Nephron progenitor cell (in vitro differentiated cells): ENCODE results near the gene MPEG1.

Experiments
- DNase-seq: peaks from one replicate; pipeline ENCODE4 v3.0.0; 2021
- H3K27ac Mint-ChIP-seq: 2 replicates; pipeline ENCODE4 v1.8.0; 2021; ENCODE audit warnings: mild to moderate bottlenecking, moderate library complexity, mixed read lengths
- H3K27me3 Mint-ChIP-seq: 2 replicates; pipeline ENCODE4 v1.8.0; 2021; ENCODE audit warnings: mild to moderate bottlenecking, low read depth, mixed read lengths; ENCODE audit not compliant: poor library complexity
- H3K36me3 Mint-ChIP-seq: 2 replicates; pipeline ENCODE4 v1.8.0; 2021; ENCODE audit warnings: low read depth, mixed read lengths
- H3K4me1 Mint-ChIP-seq: 2 replicates; pipeline ENCODE4 v1.8.0; 2021; ENCODE audit warnings: mixed read lengths
- H3K4me3 Mint-ChIP-seq: 2 replicates; pipeline ENCODE4 v1.8.0; 2021; ENCODE audit warnings: mild to moderate bottlenecking, moderate library complexity, mixed read lengths
- H3K9me3 Mint-ChIP-seq: 2 replicates; pipeline ENCODE4 v1.8.0; 2021; ENCODE audit warnings: mild to moderate bottlenecking, moderate library complexity, mixed read lengths
- TF ChIP-seq, protein P1 (sequence below): fragments of 200-600 bp; sonication (generic); IDR thresholded peaks from 2 replicates; pipeline ENCODE4 v1.5.0; 2021; ENCODE audit warnings: antibody characterized with exemption

MPEG1 gene

DNA sequence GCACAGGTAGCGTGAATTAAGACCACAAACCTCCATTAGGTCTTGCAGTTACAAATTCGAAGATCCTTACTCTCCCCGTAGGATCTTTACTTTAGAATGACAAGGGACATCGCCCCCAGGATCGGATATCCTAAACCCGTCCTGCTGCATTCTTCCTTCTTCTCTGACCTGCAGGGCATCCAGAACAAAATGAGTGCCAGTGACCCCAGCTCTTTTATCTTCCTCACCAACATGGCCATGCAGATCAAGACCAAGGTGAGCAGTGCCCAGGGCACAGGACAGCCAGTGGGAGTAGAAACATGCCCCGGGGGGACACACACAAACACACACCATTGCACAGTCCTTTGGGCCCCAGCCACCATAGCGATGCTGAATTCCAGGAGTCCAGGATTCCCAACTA is 42.6 kb upstream of the MPEG1 start:
- no peaks in the 10 kb centered on the region for H3K36me3 Mint-ChIP-seq
- no peak for DNase-seq
- H3K9me3 Mint-ChIP-seq: no peaks in the 10 kb centered on the region
- peaks cover 5% of the 10 kb centered on the region for H3K27me3 Mint-ChIP-seq
- H3K4me1 Mint-ChIP-seq: no peaks in the 10 kb centered on the region
- H3K4me3 Mint-ChIP-seq: no peak overlapping the region
- no peak overlapping the region for H3K27ac Mint-ChIP-seq
- TF ChIP-seq, protein P1, sequence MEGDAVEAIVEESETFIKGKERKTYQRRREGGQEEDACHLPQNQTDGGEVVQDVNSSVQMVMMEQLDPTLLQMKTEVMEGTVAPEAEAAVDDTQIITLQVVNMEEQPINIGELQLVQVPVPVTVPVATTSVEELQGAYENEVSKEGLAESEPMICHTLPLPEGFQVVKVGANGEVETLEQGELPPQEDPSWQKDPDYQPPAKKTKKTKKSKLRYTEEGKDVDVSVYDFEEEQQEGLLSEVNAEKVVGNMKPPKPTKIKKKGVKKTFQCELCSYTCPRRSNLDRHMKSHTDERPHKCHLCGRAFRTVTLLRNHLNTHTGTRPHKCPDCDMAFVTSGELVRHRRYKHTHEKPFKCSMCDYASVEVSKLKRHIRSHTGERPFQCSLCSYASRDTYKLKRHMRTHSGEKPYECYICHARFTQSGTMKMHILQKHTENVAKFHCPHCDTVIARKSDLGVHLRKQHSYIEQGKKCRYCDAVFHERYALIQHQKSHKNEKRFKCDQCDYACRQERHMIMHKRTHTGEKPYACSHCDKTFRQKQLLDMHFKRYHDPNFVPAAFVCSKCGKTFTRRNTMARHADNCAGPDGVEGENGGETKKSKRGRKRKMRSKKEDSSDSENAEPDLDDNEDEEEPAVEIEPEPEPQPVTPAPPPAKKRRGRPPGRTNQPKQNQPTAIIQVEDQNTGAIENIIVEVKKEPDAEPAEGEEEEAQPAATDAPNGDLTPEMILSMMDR: no peak

DNA sequence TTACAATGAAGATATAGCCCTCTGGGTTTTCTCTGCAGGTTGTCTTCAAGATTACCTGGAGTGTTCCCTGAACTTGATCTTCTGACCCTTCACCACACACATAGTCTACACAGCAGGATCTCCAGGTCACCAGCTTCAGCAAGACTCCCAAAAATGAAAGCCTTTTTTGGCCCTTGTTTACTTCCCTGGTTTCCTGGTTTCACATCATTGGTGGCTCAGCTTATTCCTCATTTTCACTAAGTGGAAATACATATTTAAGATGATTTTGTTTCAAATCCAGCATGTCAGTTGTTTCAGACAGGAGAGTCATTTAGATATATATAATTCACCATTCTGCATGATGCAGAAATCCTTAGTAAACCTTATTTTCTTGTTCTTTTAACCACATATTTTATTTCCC is 41.6 kb upstream of the MPEG1 start:
- Mint-ChIP-seq H3K36me3 (no peaks in the 10 kb centered on the region), H3K9me3 (no peaks in the 10 kb centered on the region), H3K27me3 (peaks cover 3% of the 10 kb centered on the region), H3K4me1 (no peaks in the 10 kb centered on the region), H3K27ac (no peak overlapping the region), H3K4me3 (no peak overlapping the region)
- TF ChIP-seq, protein P1: no peak
- no peak for DNase-seq

DNA sequence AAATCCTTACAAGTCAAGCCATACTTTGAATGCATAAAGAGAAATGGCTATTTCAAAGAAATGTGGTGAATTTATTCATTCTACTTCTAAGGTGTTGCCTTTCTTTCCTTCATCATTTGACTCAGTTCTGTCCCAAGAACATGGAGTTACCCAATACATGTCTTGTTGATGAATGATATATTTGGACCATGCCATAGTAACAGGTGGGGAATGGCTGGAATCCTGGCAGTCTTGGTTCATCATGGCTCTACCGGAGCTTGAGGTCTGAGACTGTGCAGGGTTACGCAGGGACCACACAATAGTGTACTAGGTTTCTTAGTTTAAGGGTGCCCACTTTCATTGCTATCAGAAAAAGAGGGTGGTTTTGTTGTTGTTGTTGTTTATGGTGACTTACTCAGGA is 40.3 kb upstream of the MPEG1 start:
- Mint-ChIP-seq H3K27ac (no peak overlapping the region), H3K4me3 (no peak overlapping the region), H3K4me1 (no peaks in the 10 kb centered on the region), H3K27me3 (peaks cover 3% of the 10 kb centered on the region), H3K9me3 (no peaks in the 10 kb centered on the region), H3K36me3 (no peaks in the 10 kb centered on the region)
- DNase-seq: no peak
- TF ChIP-seq, protein P1: no peak

DNA sequence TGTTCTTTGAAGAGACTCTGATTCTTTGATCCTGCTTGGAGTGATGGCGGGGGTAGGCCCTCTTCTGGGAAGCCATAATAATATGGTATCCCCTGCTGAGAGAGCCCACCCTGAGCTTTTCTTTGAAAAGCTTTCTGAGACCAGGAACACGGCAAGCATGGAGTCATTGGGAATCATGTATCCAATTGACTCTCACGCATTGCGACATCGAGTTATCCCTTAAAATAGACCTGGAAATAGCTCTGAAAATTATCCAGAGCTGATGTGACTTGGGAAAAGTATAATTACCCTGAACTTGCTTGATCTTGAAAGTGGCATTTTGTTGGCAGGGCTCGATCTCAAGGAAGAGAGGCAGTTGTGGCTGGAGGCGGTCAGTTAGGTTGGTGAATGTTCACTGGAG is 36.8 kb upstream of the MPEG1 start:
- peaks cover 2% of the 10 kb centered on the region for H3K9me3 Mint-ChIP-seq
- H3K27me3 Mint-ChIP-seq: no peaks in the 10 kb centered on the region
- H3K27ac Mint-ChIP-seq: no peak overlapping the region
- H3K4me3 Mint-ChIP-seq: no peak overlapping the region
- no peak for DNase-seq
- H3K4me1 Mint-ChIP-seq: no peaks in the 10 kb centered on the region
- H3K36me3 Mint-ChIP-seq: no peaks in the 10 kb centered on the region
- TF ChIP-seq, protein P1: no peak

DNA sequence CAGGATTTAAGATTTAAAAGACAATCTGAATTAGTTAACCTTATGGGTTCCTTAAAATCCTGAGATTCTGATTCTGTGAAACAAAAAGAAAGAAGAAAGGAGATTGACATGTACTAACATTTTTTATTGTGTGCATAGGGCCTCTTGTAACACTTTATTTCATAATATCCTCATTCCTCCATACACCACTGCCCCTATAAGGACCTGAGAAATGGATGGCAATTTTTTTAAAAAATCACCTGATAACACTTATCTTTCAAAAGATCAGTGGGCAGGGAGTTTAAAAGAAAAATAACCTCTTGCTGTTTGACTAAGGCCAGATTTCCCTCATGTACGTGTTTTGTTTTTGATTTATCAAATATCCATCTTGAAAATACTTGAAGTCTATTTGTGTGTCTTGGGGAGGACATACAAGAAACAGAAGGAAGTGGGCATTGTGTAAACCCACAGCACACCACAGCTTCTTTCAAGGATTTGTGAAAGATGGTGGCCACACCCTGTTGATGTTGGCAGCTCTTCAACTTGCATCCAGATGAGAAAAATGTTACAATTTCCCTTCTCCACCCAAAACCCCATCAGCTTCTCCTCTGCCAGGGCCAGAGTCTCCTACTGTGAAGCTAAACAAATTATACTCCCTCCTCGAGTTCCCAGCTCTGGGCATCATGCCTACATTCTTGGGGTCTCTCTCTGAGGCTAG is 35.0 kb upstream of the MPEG1 start:
- Mint-ChIP-seq H3K27ac (no peak overlapping the region), H3K9me3 (peaks cover 6% of the 10 kb centered on the region), H3K4me1 (no peaks in the 10 kb centered on the region), H3K27me3 (no peaks in the 10 kb centered on the region), H3K36me3 (no peaks in the 10 kb centered on the region), H3K4me3 (no peak overlapping the region)
- TF ChIP-seq, protein P1: no peak
- DNase-seq: no peak

DNA sequence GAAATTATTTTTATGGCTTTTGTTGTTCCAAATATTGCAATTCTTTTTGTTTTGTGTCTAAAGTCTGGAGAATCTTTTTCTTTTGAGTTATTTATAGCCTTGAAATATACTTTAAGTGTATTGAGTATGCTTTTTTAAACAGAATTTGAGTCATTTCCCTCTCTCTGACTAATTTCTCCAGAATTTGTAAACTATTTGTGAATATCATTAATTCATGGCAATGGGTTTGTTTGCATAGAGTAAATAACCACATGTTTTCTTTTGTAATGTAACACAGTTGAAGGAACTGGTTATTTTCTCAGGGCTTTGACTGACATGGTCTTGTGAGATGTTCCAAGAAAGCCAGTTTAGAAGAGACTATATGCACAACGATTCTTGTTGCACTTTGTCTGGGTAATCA is 30.9 kb upstream of the MPEG1 start:
- Mint-ChIP-seq H3K27me3 (no peaks in the 10 kb centered on the region), H3K36me3 (no peaks in the 10 kb centered on the region), H3K9me3 (peaks cover 38% of the 10 kb centered on the region), H3K27ac (no peak overlapping the region), H3K4me1 (no peaks in the 10 kb centered on the region), H3K4me3 (no peak overlapping the region)
- TF ChIP-seq, protein P1: no peak
- DNase-seq: no peak
